GM21423 (cell line): Measurements from ENCODE around the gene LRRC4C.
"Not testable (repeated sequence)": the region's sequence is repeated elsewhere in the genome, so short reads cannot be mapped to it uniquely, and the experiment has no call there.

ENCODE experiments used
- ATAC-seq: cut with Tn5 transposase; IDR thresholded peaks from one replicate; pipeline ENCODE4 v1.9.1; 2021; ENCODE audit warnings: mild to moderate bottlenecking, moderate library complexity; ENCODE audit not compliant: unreplicated experiment

The LRRC4C gene

GRCh38 chr11:41042688-41043087 is 416.8 kb downstream of the LRRC4C start:
- ATAC-seq = no peak

DNA sequence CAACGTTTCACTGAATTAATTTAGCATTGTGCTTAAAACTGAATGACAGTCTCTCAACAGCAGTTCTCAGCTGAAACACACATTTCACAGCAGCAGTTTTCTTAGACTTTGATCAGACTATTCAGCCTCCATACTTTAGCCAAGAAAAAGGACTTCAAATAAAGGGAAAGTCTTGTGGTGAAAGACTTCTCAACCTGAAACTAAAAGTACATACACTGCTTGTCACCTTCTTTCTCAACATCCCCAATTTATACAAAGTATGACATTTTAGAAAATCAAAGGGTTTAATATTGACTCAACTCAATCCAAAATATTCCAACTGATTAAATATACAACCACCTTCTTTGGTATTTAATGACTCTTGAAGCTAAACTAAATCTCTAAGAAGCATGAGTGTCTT is 419.0 kb downstream of the LRRC4C start:
- ATAC-seq = no peak

DNA sequence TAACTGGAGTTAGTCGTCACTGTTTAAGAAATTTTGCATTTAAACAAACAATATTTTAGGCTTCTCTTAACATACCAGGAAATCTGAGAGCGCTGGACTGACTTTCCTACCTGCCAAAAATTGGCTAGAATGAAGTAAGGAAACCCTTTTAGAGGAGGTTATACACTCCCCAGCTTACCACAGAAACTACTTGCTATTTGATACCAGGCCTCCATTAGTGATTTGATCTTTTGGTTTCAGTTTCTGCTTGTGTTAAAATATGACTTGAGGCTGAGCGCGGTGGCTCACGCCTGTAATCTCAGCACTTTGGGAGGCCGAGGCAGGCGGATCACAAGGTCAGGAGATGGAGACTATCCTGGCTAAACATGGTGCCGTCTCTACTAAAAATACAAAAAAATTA is 419.9 kb downstream of the LRRC4C start:
- no peak for ATAC-seq

DNA sequence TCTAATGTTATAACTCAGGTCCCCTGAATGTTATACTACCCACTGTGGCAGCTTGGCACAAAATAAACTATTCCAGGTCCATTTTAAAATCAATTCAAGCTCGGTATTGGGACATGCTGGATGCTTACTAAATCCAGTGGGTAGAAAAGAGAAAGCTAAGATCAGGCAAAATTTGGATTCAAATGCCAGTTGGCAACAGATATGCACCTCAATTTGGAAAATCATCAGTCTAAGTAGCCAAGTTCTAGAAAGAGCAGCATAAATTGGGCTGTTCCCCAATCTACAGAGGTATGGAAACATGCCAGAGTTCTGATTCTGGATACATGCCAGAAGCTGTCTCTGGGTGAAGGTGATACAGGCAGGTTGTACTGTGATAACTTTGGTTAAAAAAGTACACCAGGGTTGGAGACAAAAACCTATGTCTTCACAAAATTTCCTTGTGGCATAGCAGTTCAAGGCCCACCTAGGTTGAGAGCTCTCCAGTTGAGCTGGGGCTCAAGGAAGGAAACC is 427.8 kb downstream of the LRRC4C start:
- ATAC-seq = no peak

DNA sequence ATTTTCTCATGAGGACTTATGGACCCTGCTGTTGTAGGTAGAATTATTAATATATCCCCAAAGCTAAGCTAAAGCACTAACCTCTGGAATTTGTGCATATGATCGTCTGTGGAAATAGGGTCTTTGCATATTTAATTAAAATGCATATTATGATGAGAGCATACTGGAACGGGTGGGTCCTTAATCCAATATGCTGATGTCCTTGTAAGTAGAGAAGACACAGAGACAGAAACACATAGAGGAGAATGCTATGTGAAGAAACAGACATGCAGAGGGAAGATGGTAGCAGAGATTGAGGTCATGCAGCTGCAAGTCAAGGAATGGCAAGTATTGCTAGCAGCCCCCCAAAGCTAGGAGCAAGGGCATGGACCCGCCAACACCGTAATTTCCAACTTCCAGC is 439.2 kb downstream of the LRRC4C start:
- no peak for ATAC-seq

DNA sequence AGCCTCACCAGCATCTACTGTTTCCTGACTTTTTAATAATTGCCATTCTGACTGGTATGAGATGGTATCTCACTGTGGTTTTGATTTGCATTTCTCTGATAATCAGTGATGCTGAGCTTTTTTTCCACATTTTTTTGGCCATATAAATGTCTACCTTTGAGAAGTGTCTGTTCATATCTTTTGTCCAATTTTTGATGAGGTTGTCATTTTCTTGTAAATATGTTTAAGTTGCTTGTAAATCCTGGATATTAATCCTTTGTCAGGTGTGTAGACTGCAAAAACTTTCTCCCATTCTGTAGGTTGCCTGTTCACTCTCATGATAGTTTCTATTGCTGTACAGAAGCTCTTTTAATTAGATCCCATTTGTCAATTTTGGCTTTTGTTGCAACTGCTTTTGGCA is 439.8 kb downstream of the LRRC4C start:
- not testable (repeated sequence) for ATAC-seq

- no peak for ATAC-seq
Measured at GRCh38 chr11:41018224-41018623, 441.2 kb downstream of the LRRC4C start.

DNA sequence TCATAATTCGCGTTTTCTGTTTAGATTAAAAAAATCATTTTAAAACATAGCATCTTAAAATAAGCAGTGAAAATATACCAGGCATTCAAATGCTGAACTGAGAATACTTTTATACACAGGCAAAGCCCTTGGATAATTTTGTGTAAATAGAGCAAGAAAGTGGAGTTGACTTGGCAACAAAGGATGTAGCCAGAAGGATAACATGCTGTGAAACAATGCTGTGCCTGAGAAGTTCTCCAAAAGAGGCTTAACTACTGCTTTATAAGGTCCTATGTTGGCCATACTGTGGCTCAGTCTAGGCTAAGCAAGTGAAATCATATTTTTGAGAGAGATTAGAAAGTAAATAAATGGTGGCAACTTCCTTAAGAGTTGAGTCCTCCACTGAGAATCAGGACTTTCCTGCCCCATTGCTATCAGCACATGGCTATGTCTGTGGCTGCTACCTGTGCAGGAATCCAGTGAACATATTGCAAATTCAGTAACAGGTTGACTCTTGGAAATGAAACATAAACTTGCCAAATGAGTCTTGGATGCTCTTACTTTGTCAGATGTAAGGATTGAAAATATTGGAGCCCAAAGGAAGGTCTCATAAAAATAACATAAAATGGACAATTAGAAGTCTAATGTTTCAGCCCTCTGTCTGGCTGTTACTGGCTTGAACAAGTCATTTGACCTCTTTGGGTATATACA is 448.9 kb downstream of the LRRC4C start:
- ATAC-seq = no peak

DNA sequence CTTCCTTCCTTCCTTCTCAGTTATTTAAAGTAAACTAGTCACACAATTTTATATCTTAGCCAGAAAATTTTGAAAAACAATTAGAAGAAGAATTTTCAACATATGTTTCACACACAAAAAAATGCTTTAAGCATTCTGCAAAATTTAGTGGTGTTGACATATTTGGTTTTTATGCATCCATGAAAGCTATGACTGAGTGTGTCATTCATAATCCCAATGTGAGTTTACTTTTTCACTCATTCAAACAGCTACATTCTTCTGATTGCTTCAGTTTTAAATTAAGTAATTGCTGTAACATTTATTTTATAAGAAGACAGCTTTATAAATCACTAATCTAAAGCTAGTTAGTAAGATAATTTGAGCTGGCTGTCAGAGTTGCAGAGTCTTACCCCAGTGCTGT is 453.5 kb downstream of the LRRC4C start:
- ATAC-seq = no peak

DNA sequence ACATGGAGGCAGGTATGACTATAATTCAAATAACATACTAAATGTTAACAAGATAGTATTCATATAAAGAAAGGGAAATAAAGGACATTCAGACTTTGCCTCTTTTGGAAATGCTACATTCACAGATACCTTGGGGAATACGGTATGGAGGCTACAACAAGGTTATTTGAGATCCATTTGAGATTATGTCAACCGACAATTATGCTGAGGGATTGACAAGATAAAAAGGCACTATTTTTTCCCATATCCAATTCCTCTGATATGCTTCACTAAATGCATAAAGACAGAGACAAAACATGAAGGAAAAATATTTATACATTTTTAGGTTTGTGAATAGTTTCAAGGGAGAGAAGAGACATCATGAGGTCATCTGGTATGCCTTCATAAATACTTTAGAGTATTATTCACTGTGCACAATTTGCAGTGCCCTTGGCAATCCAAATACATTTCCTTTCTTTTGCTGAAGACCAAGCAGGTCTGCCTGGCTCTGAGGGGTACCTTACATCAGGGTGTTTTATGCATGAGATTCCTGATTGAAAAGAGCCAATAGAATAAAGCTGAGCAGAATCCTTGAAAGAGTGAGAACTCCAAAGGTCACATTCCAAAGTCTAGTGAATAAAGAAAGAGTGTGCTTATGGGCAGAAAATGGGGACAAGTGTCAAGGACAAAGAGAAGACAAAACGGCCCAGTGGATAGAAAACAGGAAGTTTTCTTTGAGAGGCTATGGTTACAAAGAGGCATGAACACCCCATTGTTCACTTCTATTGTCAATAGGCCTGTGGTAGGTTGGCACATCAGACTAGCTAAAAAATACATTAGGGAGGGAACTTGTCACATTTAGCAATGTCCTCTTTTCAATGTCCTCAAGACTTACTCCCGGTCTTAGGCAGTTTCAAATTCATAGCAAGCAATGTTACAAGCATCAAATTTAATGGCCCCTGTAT is 455.8 kb downstream of the LRRC4C start:
- ATAC-seq = no peak

GRCh38 chr11:40998920-40999319 is 460.5 kb downstream of the LRRC4C start:
- no peak for ATAC-seq

GRCh38 chr11:40987776-40988435 is 471.5 kb downstream of the LRRC4C start:
- ATAC-seq = no peak

DNA sequence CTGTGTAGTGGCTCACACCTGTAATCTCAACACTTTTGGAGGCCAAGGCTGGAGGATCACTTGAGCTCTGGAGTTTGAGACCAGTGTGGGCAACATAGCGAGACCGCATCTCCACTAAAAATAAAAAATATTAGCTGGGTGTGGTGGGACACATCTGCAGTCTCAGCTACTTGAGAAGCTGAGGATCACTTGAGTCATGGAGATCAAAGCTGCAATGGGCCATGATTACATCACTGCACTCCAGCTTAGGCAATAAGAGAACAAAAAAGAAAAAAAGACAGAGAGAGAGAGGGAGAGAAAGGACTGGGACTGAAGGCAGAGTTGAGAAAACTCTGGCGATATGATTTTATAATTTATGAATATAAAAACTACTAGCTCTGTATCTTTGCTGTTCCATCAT is 473.1 kb downstream of the LRRC4C start:
- no peak for ATAC-seq

DNA sequence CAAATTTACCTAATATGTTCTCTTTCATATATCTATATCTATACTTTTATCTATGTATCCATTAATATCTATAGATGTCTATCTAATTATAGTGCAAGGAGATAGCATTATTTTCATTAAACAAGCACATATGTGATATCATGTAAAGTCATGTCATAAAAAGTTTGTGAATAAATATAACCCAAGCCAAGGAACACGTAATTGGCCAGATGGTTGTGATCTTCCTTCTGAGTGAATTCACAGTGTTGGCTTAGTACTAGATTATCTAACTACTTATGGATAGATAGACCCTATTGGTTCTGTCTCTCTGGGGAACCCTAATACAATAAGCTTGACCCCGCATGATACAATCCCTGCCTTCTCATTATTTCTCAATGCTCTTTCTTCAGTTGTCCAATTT is 484.4 kb downstream of the LRRC4C start:
- no peak for ATAC-seq

- no peak for ATAC-seq
Measured at GRCh38 chr11:40974186-40974795, 485.2 kb downstream of the LRRC4C start.

DNA sequence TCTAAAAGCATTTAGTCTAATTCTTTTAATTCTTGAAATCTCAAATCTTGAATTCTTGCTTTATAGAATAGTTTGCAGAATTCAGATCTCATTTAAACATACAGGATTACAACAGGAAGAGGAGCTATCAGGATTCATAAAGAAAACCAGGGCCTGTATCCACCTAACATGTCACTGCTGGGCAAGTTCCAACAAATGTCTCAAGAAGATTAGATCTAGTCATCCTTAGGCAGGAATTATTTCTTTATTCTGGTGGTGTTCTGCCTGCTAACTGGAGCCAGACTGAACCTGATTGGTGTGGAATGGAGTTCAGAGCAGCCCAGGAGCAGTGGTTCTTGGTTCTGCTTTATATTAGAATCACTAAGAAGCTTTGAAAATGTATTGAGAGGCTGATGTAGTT is 500.7 kb downstream of the LRRC4C start:
- no peak for ATAC-seq

- no peak for ATAC-seq
Measured at GRCh38 chr11:40952479-40952878, 507.0 kb downstream of the LRRC4C start.

DNA sequence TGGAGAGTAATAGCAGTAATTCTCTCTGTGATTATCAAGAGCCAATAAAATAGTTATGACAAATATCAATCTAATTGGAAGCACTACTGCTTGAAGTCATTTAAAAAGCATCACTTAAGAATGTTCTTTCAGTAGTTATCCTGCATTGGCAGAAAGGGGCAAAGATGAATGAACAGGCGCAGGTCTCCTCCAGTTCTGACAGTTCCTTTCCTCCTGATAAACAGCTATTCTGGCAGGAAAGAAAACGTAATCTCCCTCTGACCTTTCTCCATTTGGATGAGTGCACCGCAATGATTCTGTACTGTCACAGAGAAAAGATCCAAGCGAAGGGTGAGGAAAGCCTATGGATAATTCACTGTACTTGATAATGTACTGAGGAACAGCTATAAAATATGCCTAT is 521.5 kb downstream of the LRRC4C start:
- no peak for ATAC-seq

- ATAC-seq = no peak
Measured at GRCh38 chr11:40924915-40925314, 534.5 kb downstream of the LRRC4C start.

DNA sequence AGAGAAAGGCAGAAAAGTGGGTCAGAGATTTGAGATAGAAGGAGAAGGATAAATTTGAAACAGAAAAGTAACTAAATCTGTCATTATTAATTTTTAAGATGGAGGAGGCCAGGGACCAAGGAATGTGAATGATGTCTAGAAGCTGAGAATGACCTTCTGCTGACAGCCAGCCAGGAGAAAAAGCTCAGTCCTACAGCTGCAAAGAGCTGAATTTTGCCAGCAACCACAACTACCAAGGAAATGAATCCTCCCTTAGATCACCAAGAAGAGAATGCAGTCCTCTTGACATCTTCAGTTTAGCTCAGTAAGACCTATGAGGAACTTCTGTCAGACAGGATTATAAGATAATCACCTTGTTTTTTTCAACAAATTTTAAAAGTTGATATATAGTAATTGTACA is 538.2 kb downstream of the LRRC4C start:
- no peak for ATAC-seq

DNA sequence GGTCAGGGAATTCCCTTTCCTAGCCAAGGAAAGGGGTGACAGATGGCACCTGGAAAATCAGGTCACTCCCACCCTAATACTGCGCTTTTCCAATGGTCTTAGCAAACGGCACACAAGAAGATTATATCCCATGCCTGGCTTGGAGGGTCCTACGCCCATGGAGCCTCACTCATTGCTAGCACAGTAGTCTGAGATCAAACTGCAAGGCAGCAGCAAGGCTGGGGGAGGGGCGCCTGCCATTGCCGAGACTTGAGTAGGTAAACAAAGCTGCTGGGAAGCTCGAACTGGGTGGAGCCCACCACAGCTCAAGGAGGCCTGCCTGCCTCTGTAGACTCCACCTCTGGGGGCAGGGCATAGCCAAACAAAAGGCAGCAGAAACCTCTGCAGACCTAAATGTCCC is 548.7 kb downstream of the LRRC4C start:
- ATAC-seq = not testable (repeated sequence)
